ENCODE data around the gene PSMG1.

- TF ChIP-seq CTCF (conservative IDR thresholded peaks at IDR 0.05; ENCODE audit: low read depth, low read length) (no peak), EZH2 (IDR thresholded peaks at IDR 0.05; ENCODE audit: low read length, unreplicated experiment) (no peak)
Measured at GRCh38 chr21:39185157-39185556, 1.9 kb upstream of the PSMG1 start.
